OCI-LY7 (cell line): Measurements from ENCODE around the gene TPM1. TPM values are rescaled to one million over a fixed set of nuclear protein-coding genes. Genes with fewer than 3 reads are reported as not detected.

Source experiments
- BruUV-seq: library from RNA; stranded (reverse); fragments of 400-500 nt; replicated peaks from 2 replicates; lab custom pipeline; 2021; lab: Mats Ljungman, UMichigan
- CTCF ChIA-PET: fragments of 300-600 bp; sonication (Branson Sonifier 250); formaldehyde crosslinking; loops from one replicate; lab custom pipeline; 2022; ENCODE audit warnings: antibody characterized with exemption; ENCODE audit not compliant: unreplicated experiment; lab: Charles Lee
- POLR2A ChIA-PET: fragments of 300-600 bp; sonication (Branson Sonifier 250); formaldehyde crosslinking; loops from one replicate; lab custom pipeline; 2022; ENCODE audit warnings: antibody characterized with exemption; lab: Charles Lee
- DNase-seq: peaks from one replicate; pipeline ENCODE4 v3.0.0-alpha.2; 2015; ENCODE audit warnings: low spot score
- H2AFZ ChIP-seq: fragments of 200-600 bp; sonication (generic), shearing (Covaris generic); 2 replicates; pipeline ENCODE4 v1.6.1; 2014; ENCODE audit warnings: mild to moderate bottlenecking, antibody characterized with exemption, low read length, moderate library complexity
- H3K27ac ChIP-seq: fragments of 200-600 bp; sonication (generic); 2 replicates; pipeline ENCODE4 v1.5.1; 2014; ENCODE audit warnings: mixed run types, low read depth, mild to moderate bottlenecking, moderate library complexity, low read length, inconsistent platforms; ENCODE audit not compliant: poor library complexity, severe bottlenecking
- H3K36me3 ChIP-seq: fragments of 200-600 bp; sonication (generic); 2 replicates; pipeline ENCODE4 v1.6.1; 2014; ENCODE audit warnings: mild to moderate bottlenecking, antibody characterized with exemption, low read length, moderate library complexity, mixed read lengths; ENCODE audit not compliant: insufficient read depth
- H3K4me1 ChIP-seq: fragments of 200-600 bp; sonication (generic); 2 replicates; pipeline ENCODE4 v1.5.1; 2014; ENCODE audit warnings: mild to moderate bottlenecking, low read length; ENCODE audit not compliant: insufficient read depth, poor library complexity, severe bottlenecking
- H3K4me2 ChIP-seq: fragments of 200-600 bp; sonication (generic); 2 replicates; pipeline ENCODE4 v1.6.1; 2014; ENCODE audit warnings: mild to moderate bottlenecking, low read length
- H3K4me3 ChIP-seq: fragments of 200-600 bp; sonication (generic); 2 replicates; pipeline ENCODE4 v1.5.1; 2014; ENCODE audit warnings: mild to moderate bottlenecking, low read depth, low read length; ENCODE audit not compliant: poor library complexity, severe bottlenecking
- H3K79me2 ChIP-seq: fragments of 200-600 bp; sonication (generic); 2 replicates; pipeline ENCODE4 v1.6.1; 2016; ENCODE audit warnings: low read depth, mild to moderate bottlenecking, low read length, moderate library complexity, mixed read lengths; ENCODE audit not compliant: insufficient read depth
- H3K9me2 ChIP-seq: fragments of 200-600 bp; sonication (generic); 2 replicates; pipeline ENCODE4 v1.6.1; 2016; ENCODE audit warnings: mild to moderate bottlenecking, low read length, mixed read lengths; ENCODE audit not compliant: insufficient read depth
- H3K9me3 ChIP-seq: fragments of 200-600 bp; sonication (generic); 2 replicates; pipeline ENCODE4 v1.6.1; 2014; ENCODE audit warnings: mild to moderate bottlenecking, mixed run types, low read length, mixed read lengths
- H4K20me1 ChIP-seq: fragments of 200-600 bp; sonication (generic); 2 replicates; pipeline ENCODE4 v1.6.1; 2014; ENCODE audit warnings: mild to moderate bottlenecking, antibody characterized with exemption, low read length, moderate library complexity, mixed read lengths; ENCODE audit not compliant: insufficient read depth
- EZH2phosphoT487 ChIP-seq: fragments of 200-600 bp; sonication (generic); IDR thresholded peaks from 2 replicates; pipeline ENCODE4 v1.6.1; 2018; ENCODE audit warnings: low read depth, borderline replicate concordance, mild to moderate bottlenecking, mixed run types, antibody characterized with exemption, low read length, moderate library complexity, mixed read lengths
- intact Hi-C: fragments of 100-400 bp; cut with micrococcal nuclease; formaldehyde crosslinking; loops from one replicate; pipeline ENCODE4 v1.10.0; 2022; ENCODE audit not compliant: unreplicated experiment
- total RNA-seq, 2 experiments: library from RNA; depleted of rRNA in 1 of 2; stranded (reverse); fragments of >200 nt in 1 of 2; shearing (Covaris generic) in 1 of 2; gene quantifications; 2 replicates each; pipeline ENCODE4 v1.2.3, GENCODE V29; 2014 to 2022
- TF ChIP-seq, protein P1 (sequence below): fragments of 200-600 bp; sonication (generic); conservative IDR thresholded peaks from 2 replicates; pipeline ENCODE4 v1.5.1; 2014; ENCODE audit warnings: mild to moderate bottlenecking, antibody characterized with exemption, low read length, moderate library complexity, mixed read lengths

The TPM1 gene
- total RNA-seq, 2 experiments from 2014 or later, result 19.3 to 19.9 TPM

DNA sequence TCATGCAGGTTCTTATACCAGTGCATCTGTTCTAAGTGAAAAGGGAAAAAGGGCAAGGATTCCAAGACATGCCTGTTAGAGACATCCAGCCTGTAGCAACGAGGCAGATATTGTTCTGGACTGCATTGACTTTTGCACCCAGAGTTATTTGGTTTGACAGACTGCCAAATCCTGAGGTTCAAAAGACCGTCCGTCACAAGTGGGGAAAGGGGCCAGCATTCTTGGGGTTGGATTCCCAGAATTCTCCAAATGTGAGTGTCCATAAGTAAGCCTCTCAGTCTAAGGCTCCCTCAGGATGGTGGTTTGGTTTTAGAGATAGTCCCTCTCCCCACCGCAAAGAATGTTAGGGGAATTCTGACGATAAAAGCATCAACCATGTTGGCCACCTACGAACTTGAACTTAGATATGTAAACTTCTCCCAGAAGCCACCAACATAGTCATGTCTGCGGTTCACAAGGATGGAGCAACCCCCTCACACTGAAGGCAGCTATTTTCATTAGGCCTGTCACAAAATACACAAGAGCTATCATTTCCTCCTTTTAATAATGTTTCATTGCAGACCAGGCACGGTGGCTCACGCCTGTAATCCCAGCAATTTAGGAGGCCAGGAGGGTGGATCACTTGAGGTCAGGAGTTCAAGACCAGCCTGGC lies 65.5 kb downstream of the TPM1 start:
- intact Hi-C loops, result no loop called here
- H3K4me3 ChIP-seq, result no peak overlapping the region
- no peaks in the 10 kb centered on the region for H3K79me2 ChIP-seq
- POLR2A ChIA-PET, result no interaction called here
- no peak overlapping the region for H2AFZ ChIP-seq
- H3K27ac ChIP-seq, result no peak overlapping the region
- no peaks in the 10 kb centered on the region for H3K9me2 ChIP-seq
- no peaks in the 10 kb centered on the region for H4K20me1 ChIP-seq
- no peaks in the 10 kb centered on the region for H3K4me1 ChIP-seq
- CTCF ChIA-PET, result no interaction called here
- DNase-seq, result no peak
- BruUV-seq, result no TSS peak
- H3K36me3 ChIP-seq, result no peaks in the 10 kb centered on the region
- no peak for TF ChIP-seq EZH2phosphoT487
- TF ChIP-seq, protein P1, sequence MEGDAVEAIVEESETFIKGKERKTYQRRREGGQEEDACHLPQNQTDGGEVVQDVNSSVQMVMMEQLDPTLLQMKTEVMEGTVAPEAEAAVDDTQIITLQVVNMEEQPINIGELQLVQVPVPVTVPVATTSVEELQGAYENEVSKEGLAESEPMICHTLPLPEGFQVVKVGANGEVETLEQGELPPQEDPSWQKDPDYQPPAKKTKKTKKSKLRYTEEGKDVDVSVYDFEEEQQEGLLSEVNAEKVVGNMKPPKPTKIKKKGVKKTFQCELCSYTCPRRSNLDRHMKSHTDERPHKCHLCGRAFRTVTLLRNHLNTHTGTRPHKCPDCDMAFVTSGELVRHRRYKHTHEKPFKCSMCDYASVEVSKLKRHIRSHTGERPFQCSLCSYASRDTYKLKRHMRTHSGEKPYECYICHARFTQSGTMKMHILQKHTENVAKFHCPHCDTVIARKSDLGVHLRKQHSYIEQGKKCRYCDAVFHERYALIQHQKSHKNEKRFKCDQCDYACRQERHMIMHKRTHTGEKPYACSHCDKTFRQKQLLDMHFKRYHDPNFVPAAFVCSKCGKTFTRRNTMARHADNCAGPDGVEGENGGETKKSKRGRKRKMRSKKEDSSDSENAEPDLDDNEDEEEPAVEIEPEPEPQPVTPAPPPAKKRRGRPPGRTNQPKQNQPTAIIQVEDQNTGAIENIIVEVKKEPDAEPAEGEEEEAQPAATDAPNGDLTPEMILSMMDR, result no peak
- H3K9me3 ChIP-seq, result no peaks in the 10 kb centered on the region
- no peak overlapping the region for H3K4me2 ChIP-seq

- intact Hi-C loops, result no loop called here
- POLR2A ChIA-PET, result no interaction called here
- DNase-seq, result no peak
- Histone ChIP-seq H3K4me2 (no peak overlapping the region), H3K4me3 (no peak overlapping the region), H3K36me3 (no peaks in the 10 kb centered on the region), H3K27ac (no peak overlapping the region), H2AFZ (no peak overlapping the region), H3K9me2 (no peaks in the 10 kb centered on the region), H3K4me1 (no peaks in the 10 kb centered on the region), H3K9me3 (no peaks in the 10 kb centered on the region), H3K79me2 (no peaks in the 10 kb centered on the region), H4K20me1 (no peaks in the 10 kb centered on the region)
- no peak for TF ChIP-seq EZH2phosphoT487
- TF ChIP-seq, protein P1, result no peak
- no TSS peak for BruUV-seq
- CTCF ChIA-PET, result no interaction called here
Observed at GRCh38 chr15:63109498-63109897, 67.0 kb downstream of the TPM1 start.

DNA sequence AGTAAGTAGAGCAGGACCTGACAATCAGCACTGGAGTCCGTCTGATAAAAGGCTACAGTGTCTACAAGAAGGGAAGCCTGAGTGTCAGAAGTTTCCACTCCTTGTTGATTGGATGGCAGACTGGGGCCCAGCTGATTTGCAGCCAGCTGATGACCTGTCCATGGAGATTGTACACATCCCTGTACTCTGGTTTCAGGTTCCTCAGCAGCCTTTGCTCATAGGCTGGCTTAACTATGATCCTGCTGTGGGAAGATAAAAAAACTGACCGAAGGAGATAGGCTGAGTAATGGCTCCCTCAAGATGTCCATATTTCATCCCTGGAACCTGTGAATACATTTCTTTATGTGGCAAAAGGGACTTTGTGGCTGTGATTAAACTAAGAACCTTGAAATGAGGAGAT lies 67.4 kb downstream of the TPM1 start:
- Histone ChIP-seq H3K9me2 (no peaks in the 10 kb centered on the region), H3K36me3 (no peaks in the 10 kb centered on the region), H4K20me1 (no peaks in the 10 kb centered on the region), H3K4me3 (no peak overlapping the region), H2AFZ (no peak overlapping the region), H3K4me1 (no peaks in the 10 kb centered on the region), H3K27ac (no peak overlapping the region), H3K4me2 (no peak overlapping the region), H3K79me2 (no peaks in the 10 kb centered on the region), H3K9me3 (no peaks in the 10 kb centered on the region)
- intact Hi-C loops, result no loop called here
- no peak for DNase-seq
- ChIA-PET CTCF (no interaction called here), POLR2A (no interaction called here)
- BruUV-seq, result no TSS peak
- no peak for TF ChIP-seq EZH2phosphoT487
- TF ChIP-seq, protein P1, result no peak
